Smooth muscle cell (in vitro differentiated cells): ENCODE results near the gene CD7. TPM values are rescaled to one million over a fixed set of nuclear protein-coding genes. Genes with fewer than 3 reads are reported as not detected.
"Not testable (repeated sequence)": the region's sequence is repeated elsewhere in the genome, so short reads cannot be mapped to it uniquely, and the experiment has no call there.

Experiments used
- DNase-seq: peaks from one replicate; lab custom pipeline; 2025; ENCODE audit not compliant: unreplicated experiment; lab: John Stamatoyannopoulos, UW
- H2AFZ ChIP-seq: fragments of 200-600 bp; sonication (generic); 2 replicates; pipeline ENCODE4 v1.6.0; 2016; ENCODE audit warnings: antibody characterized with exemption, low read depth, mild to moderate bottlenecking
- H3F3A ChIP-seq: fragments of 200-600 bp; sonication (generic); 2 replicates; pipeline ENCODE4 v1.6.0; 2017; ENCODE audit warnings: antibody characterized with exemption, low read depth
- H3K27ac ChIP-seq: fragments of 200-600 bp; sonication (generic); 2 replicates; pipeline ENCODE4 v1.5.1; 2016; ENCODE audit warnings: low read depth, mild to moderate bottlenecking
- H3K27me3 ChIP-seq: fragments of 200-600 bp; sonication (generic); 2 replicates; pipeline ENCODE4 v1.6.1; 2016; ENCODE audit warnings: low read depth, mild to moderate bottlenecking
- H3K36me3 ChIP-seq: fragments of 200-600 bp; sonication (generic); 2 replicates; pipeline ENCODE4 v1.5.1; 2016; ENCODE audit warnings: low read depth
- H3K4me1 ChIP-seq: fragments of 200-600 bp; sonication (generic); 2 replicates; pipeline ENCODE4 v1.5.1; 2016; ENCODE audit warnings: low read depth
- H3K4me2 ChIP-seq: fragments of 200-600 bp; sonication (generic); 2 replicates; pipeline ENCODE4 v1.6.0; 2016; ENCODE audit warnings: mild to moderate bottlenecking
- H3K4me3 ChIP-seq: fragments of 200-600 bp; sonication (generic); 2 replicates; pipeline ENCODE4 v1.5.1; 2016; ENCODE audit warnings: mild to moderate bottlenecking
- H3K79me2 ChIP-seq: fragments of 200-600 bp; sonication (generic); 2 replicates; pipeline ENCODE4 v1.6.0; 2016; ENCODE audit warnings: low read depth, mild to moderate bottlenecking
- H3K9ac ChIP-seq: fragments of 200-600 bp; sonication (generic); 2 replicates; pipeline ENCODE4 v1.6.0; 2016; ENCODE audit warnings: low read depth
- H3K9me3 ChIP-seq: fragments of 200-600 bp; sonication (generic); replicated peaks from 2 replicates; pipeline ENCODE4 v1.5.1; 2016; ENCODE audit warnings: low read depth
- H4K20me1 ChIP-seq: fragments of 200-600 bp; sonication (generic); 2 replicates; pipeline ENCODE4 v1.6.0; 2016; ENCODE audit warnings: low read depth
- WGBS: methylation state at CpG from one replicate; pipeline ENCODE4 v1.1.7; 2016; ENCODE audit warnings: low lambda C conversion rate; 5-methylcytosine and 5-hydroxymethylcytosine counted together
- polyA plus RNA-seq: library from polyadenylated mRNA; unstranded; fragments of >200 nt; fragmentation: Nextera tagmentation; extraction: Ambion mirVana; gene quantifications from 2 replicates; pipeline ENCODE4 v1.2.1, GENCODE V29; 2016
- total RNA-seq: library from RNA; depleted of rRNA; stranded (reverse); fragments of >200 nt; gene quantifications from 2 replicates; pipeline ENCODE4 v1.2.3, GENCODE V29; 2014
- TF ChIP-seq, protein P1 (sequence below): fragments of 200-600 bp; sonication (generic); IDR thresholded peaks from 2 replicates; pipeline ENCODE4 v1.5.1; 2017; ENCODE audit warnings: borderline replicate concordance, mild to moderate bottlenecking, antibody characterized with exemption; ENCODE audit not compliant: insufficient read depth, poor library complexity, severe bottlenecking

CD7 gene
- total and polyA plus RNA-seq, 2 experiments from 2014 or later, result 0.79 TPM; not detected in 1

DNA sequence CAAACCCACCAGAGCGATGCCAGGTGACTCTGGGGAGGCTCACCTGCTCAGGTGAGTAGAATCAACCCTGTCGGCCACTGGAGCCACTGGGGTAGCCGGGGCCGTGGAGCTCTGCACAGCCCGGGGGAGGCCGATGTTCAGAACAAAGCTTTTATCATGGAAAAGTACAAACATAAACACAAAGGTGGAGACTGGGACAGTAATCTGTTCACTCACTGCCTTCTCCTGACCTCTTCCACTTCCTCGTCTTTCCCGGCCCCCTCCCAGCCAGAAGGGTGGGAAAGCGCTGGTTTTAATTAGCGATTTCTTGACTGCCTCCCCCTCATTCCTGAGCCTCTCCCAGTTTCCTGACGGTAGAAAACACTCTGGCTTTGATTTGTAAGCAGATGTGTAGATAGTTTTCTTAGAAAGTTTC is 31.9 kb upstream of the CD7 start:
- no peaks in the 10 kb centered on the region for H3K4me1 ChIP-seq
- peak overlapping the region; percentile 45 for H3K4me2 ChIP-seq
- H3K79me2 ChIP-seq, result no peaks in the 10 kb centered on the region
- no peaks in the 10 kb centered on the region for H3K27me3 ChIP-seq
- H2AFZ ChIP-seq, result peak overlapping the region; percentile 34
- H3F3A ChIP-seq, result no peaks in the 10 kb centered on the region
- no peak overlapping the region for H3K4me3 ChIP-seq
- no peak overlapping the region for H3K27ac ChIP-seq
- TF ChIP-seq, protein P1, sequence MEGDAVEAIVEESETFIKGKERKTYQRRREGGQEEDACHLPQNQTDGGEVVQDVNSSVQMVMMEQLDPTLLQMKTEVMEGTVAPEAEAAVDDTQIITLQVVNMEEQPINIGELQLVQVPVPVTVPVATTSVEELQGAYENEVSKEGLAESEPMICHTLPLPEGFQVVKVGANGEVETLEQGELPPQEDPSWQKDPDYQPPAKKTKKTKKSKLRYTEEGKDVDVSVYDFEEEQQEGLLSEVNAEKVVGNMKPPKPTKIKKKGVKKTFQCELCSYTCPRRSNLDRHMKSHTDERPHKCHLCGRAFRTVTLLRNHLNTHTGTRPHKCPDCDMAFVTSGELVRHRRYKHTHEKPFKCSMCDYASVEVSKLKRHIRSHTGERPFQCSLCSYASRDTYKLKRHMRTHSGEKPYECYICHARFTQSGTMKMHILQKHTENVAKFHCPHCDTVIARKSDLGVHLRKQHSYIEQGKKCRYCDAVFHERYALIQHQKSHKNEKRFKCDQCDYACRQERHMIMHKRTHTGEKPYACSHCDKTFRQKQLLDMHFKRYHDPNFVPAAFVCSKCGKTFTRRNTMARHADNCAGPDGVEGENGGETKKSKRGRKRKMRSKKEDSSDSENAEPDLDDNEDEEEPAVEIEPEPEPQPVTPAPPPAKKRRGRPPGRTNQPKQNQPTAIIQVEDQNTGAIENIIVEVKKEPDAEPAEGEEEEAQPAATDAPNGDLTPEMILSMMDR, result no peak
- no peaks in the 10 kb centered on the region for H3K36me3 ChIP-seq
- H3K9ac ChIP-seq, result no peak overlapping the region
- WGBS, result 51% methylated on average over 11 of the region's 11 CpGs
- DNase-seq, result no peak
- no peaks in the 10 kb centered on the region for H3K9me3 ChIP-seq
- H4K20me1 ChIP-seq, result no peaks in the 10 kb centered on the region

- TF ChIP-seq, protein P1, result no peak
- Histone ChIP-seq H3K9ac (no peak overlapping the region), H2AFZ (no peak overlapping the region), H3K27me3 (no peaks in the 10 kb centered on the region), H3K4me3 (no peak overlapping the region), H3F3A (no peaks in the 10 kb centered on the region), H3K4me2 (peak overlapping the region; percentile 45), H3K36me3 (no peaks in the 10 kb centered on the region), H4K20me1 (no peaks in the 10 kb centered on the region), H3K4me1 (no peaks in the 10 kb centered on the region), H3K79me2 (no peaks in the 10 kb centered on the region), H3K9me3 (no peaks in the 10 kb centered on the region), H3K27ac (no peak overlapping the region)
- 84% methylated on average over 11 of the region's 11 CpGs for WGBS
- DNase-seq, result no peak
Observed at GRCh38 chr17:82348866-82349265, 31.5 kb upstream of the CD7 start.

DNA sequence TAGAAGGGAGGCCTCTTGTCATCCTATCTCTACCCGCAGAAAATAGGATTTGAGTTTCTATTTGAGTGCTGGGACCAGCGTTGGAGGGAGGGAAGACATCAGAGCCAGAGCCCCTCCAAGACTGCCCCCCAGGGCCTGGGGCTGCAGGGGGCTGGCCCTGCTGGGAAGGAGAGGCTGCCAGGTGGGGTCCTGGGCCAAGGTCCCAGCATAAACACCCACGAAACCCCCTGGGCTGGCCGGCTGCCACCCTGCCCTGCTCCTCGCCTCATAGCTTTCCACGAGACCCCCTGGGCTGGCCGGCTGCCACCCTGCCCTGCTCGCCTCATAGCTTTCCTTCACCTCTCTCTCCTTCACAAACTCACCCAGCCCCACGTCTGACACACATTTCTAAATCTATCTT is 31.0 kb upstream of the CD7 start:
- Histone ChIP-seq H3K4me3 (no peak overlapping the region), H3K27ac (no peak overlapping the region), H4K20me1 (no peaks in the 10 kb centered on the region), H2AFZ (no peak overlapping the region), H3K9me3 (no peaks in the 10 kb centered on the region), H3K9ac (no peak overlapping the region), H3K4me1 (no peaks in the 10 kb centered on the region), H3K27me3 (no peaks in the 10 kb centered on the region), H3K79me2 (no peaks in the 10 kb centered on the region), H3F3A (no peaks in the 10 kb centered on the region), H3K36me3 (no peaks in the 10 kb centered on the region), H3K4me2 (no peak overlapping the region)
- no peak for DNase-seq
- TF ChIP-seq, protein P1, result no peak
- 89% methylated on average over 9 of the region's 9 CpGs for WGBS

DNA sequence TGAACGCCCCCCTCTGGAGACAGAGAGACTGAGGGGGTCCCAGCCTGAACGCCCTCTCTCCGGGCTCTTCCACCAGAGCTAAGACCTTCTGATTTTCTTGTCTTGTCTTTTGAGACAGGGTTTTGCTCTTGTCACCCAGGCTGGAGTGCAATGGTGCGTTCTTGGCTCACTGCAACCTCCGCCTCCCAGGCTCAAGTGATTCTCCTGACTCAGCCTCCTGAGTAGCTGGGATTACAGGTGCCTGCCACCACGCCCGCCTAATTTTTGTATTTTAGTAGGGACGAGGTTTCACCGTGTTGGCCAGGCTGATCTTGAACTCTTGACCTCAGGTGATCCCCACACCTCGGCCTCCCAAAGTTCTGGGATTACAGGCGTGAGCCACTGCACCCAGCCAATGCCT is 30.6 kb upstream of the CD7 start:
- H3K27ac ChIP-seq, H3K4me2 ChIP-seq: not testable (repeated sequence)

More for the DNA sequence above, 30.6 kb upstream of the CD7 start:
- H3K79me2 ChIP-seq, H3K9ac ChIP-seq, H3K9me3 ChIP-seq, H4K20me1 ChIP-seq, DNase-seq, H2AFZ ChIP-seq, H3K36me3 ChIP-seq, H3K4me3 ChIP-seq, H3K4me1 ChIP-seq, H3K27me3 ChIP-seq, H3F3A ChIP-seq: not testable (repeated sequence)
- WGBS, result 91% methylated on average over 11 of the region's 11 CpGs
